ENCODE results near the gene AMH. TPM values are rescaled to one million over a fixed set of nuclear protein-coding genes. Genes with fewer than 3 reads are reported as not detected.

Gene AMH
- total and polyA plus RNA-seq, 2 of the 13 experiments (the other 11 are each of a cell fraction or from before 2014, with no cell fraction given) = 0.03 to 0.18 TPM

DNA sequence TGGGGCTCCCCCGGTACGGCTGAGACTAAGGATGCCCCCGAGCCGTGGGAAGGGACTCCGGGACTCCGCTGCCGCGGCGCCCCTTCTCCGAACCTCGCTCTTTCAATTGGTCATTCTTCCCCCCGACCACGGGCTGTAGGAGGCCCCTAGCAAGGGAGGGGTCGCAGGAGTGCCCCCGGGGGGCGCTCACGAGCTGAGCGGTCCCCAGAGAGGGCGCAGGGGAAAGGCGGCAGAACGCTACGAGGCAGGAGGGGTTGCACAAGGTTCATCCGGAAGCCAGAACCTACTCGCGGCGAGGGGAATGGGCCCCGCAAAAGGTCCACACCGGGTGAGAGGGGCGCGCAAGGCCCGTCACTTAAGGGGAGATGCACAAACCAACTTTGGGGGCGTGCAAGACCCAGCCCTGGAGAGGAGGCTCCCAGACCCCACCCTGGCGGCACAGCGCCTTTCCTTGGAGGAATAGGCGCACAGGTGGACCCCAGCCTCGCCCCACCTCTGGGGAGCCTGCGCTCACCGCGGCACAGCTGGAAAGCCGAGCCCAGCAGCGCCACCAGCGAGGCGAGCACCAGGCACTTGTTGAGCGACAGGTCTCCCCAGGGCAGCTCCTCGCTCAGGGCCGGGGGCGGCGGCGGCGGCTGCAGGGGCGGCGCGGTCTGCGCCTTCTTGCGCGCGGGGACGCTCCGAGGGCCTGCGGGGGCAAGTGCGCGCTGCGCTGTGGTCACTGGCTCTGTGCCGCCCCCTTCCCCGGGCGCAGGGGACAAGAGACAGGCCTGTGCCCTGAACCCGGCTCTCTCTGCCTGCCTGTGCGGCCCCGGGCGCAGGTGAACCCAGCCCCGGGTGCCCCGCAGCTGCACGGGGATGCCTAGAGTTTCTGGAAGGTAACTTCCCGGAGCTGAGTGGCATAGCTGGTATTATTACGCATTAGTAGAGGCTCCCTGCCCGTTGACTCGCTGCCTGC, 4.3 kb downstream of the AMH start (continued):
- TF ChIP-seq, protein P1, sequence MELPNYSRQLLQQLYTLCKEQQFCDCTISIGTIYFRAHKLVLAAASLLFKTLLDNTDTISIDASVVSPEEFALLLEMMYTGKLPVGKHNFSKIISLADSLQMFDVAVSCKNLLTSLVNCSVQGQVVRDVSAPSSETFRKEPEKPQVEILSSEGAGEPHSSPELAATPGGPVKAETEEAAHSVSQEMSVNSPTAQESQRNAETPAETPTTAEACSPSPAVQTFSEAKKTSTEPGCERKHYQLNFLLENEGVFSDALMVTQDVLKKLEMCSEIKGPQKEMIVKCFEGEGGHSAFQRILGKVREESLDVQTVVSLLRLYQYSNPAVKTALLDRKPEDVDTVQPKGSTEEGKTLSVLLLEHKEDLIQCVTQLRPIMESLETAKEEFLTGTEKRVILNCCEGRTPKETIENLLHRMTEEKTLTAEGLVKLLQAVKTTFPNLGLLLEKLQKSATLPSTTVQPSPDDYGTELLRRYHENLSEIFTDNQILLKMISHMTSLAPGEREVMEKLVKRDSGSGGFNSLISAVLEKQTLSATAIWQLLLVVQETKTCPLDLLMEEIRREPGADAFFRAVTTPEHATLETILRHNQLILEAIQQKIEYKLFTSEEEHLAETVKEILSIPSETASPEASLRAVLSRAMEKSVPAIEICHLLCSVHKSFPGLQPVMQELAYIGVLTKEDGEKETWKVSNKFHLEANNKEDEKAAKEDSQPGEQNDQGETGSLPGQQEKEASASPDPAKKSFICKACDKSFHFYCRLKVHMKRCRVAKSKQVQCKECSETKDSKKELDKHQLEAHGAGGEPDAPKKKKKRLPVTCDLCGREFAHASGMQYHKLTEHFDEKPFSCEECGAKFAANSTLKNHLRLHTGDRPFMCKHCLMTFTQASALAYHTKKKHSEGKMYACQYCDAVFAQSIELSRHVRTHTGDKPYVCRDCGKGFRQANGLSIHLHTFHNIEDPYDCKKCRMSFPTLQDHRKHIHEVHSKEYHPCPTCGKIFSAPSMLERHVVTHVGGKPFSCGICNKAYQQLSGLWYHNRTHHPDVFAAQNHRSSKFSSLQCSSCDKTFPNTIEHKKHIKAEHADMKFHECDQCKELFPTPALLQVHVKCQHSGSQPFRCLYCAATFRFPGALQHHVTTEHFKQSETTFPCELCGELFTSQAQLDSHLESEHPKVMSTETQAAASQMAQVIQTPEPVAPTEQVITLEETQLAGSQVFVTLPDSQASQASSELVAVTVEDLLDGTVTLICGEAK (IDR thresholded peaks at IDR 0.05) = no peak
- TF ChIP-seq, protein P1 (CRISPR knock-in tag; IDR thresholded peaks at IDR 0.05) = peak; percentile 7; the same call in 1 of the 2 replicates
- TF ChIP-seq, protein P2, sequence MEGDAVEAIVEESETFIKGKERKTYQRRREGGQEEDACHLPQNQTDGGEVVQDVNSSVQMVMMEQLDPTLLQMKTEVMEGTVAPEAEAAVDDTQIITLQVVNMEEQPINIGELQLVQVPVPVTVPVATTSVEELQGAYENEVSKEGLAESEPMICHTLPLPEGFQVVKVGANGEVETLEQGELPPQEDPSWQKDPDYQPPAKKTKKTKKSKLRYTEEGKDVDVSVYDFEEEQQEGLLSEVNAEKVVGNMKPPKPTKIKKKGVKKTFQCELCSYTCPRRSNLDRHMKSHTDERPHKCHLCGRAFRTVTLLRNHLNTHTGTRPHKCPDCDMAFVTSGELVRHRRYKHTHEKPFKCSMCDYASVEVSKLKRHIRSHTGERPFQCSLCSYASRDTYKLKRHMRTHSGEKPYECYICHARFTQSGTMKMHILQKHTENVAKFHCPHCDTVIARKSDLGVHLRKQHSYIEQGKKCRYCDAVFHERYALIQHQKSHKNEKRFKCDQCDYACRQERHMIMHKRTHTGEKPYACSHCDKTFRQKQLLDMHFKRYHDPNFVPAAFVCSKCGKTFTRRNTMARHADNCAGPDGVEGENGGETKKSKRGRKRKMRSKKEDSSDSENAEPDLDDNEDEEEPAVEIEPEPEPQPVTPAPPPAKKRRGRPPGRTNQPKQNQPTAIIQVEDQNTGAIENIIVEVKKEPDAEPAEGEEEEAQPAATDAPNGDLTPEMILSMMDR (CRISPR knock-in tag; IDR thresholded peaks at IDR 0.05) = peak; percentile 83
- TF ChIP-seq ETV5 (CRISPR knock-in tag; IDR thresholded peaks at IDR 0.05; ENCODE audit: borderline replicate concordance) = peak; percentile 64
- TF ChIP-seq SNAI1 (CRISPR knock-in tag; IDR thresholded peaks at IDR 0.05; ENCODE audit: borderline replicate concordance) = peak; percentile 47; the same call in 1 of the 2 replicates
- TF ChIP-seq ZNF780A (CRISPR knock-in tag; IDR thresholded peaks at IDR 0.05) = no peak
- no peak for TF ChIP-seq NFYC (CRISPR knock-in tag; IDR thresholded peaks at IDR 0.05)
- peak; percentile 60; the same call in 1 of the 2 replicates for TF ChIP-seq ZNF749 (CRISPR knock-in tag; IDR thresholded peaks at IDR 0.05; ENCODE audit: borderline replicate concordance)
- TF ChIP-seq ZNF605 (CRISPR knock-in tag; IDR thresholded peaks at IDR 0.05) = peak; percentile 71
- peak; percentile 45 for TF ChIP-seq MED8 (CRISPR knock-in tag; IDR thresholded peaks at IDR 0.05; ENCODE audit: insufficient replicate concordance)
- TF ChIP-seq ZNF83 (CRISPR knock-in tag; IDR thresholded peaks at IDR 0.05; ENCODE audit: borderline replicate concordance) = no peak
- TF ChIP-seq, protein P3, sequence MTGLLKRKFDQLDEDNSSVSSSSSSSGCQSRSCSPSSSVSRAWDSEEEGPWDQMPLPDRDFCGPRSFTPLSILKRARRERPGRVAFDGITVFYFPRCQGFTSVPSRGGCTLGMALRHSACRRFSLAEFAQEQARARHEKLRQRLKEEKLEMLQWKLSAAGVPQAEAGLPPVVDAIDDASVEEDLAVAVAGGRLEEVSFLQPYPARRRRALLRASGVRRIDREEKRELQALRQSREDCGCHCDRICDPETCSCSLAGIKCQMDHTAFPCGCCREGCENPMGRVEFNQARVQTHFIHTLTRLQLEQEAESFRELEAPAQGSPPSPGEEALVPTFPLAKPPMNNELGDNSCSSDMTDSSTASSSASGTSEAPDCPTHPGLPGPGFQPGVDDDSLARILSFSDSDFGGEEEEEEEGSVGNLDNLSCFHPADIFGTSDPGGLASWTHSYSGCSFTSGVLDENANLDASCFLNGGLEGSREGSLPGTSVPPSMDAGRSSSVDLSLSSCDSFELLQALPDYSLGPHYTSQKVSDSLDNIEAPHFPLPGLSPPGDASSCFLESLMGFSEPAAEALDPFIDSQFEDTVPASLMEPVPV (CRISPR knock-in tag; IDR thresholded peaks at IDR 0.05) = peak; percentile 62; the same call in 1 of the 2 replicates
- no peak for TF ChIP-seq ZNF652 (CRISPR knock-in tag; IDR thresholded peaks at IDR 0.05; ENCODE audit: borderline replicate concordance, low read depth)
- 0 out of 2 replicates have a peak, but pooled peaks have one; percentile 2 for TF ChIP-seq FOXC1 (CRISPR knock-in tag; IDR thresholded peaks at IDR 0.05; ENCODE audit: borderline replicate concordance)
- peak; percentile 97 for TF ChIP-seq ZBTB7B (CRISPR knock-in tag; IDR thresholded peaks at IDR 0.05)
- peak; percentile 70; the same call in 1 of the 2 replicates for TF ChIP-seq ARNT2 (CRISPR knock-in tag; IDR thresholded peaks at IDR 0.05; ENCODE audit: low read depth)

Measured in HepG2 (cell line).